Adrenal gland (tissue), 12 donors: ENCODE data around the gene TBC1D22A. TPM values are rescaled to one million over a fixed set of nuclear protein-coding genes. Genes with fewer than 3 reads are reported as not detected.

Experiments used
- DNase-seq, 7 donors: peaks; one replicate each; pipeline ENCODE4 v3.0.0-alpha.2; 2019 to 2020
- H3K27ac ChIP-seq, 5 donors: fragments of 200-600 bp; sonication (generic) in 4 of 5; 1 replicate in 3 of 5; 2 replicates in 2 of 5; pipeline versions ENCODE4 v1.5.1 to v1.8.0; 2016 to 2020; ENCODE audit warnings: mild to moderate bottlenecking in 1 of 5
- H3K27me3 ChIP-seq: fragments of 200-600 bp; 2 replicates; pipeline ENCODE4 v1.8.0; 2021
- H3K36me3 ChIP-seq, 2 donors: fragments of 200-600 bp; replicated peaks in 1 of 2; 1 replicate in 1 of 2; 2 replicates in 1 of 2; pipeline versions ENCODE4 v1.5.1 to v1.8.0; 2018 to 2022
- H3K4me1 ChIP-seq, 2 donors: fragments of 200-600 bp; replicated peaks in 1 of 2; 1 replicate in 1 of 2; 2 replicates in 1 of 2; pipeline versions ENCODE4 v1.5.1 to v1.8.0; 2018 to 2021
- H3K4me3 ChIP-seq, 4 donors: fragments of 200-600 bp; sonication (generic) in 3 of 4; one replicate each; pipeline ENCODE4 v1.5.1; 2016 to 2018
- H3K9me3 ChIP-seq, 3 donors: fragments of 200-600 bp; sonication (generic) in 1 of 3; replicated peaks in 1 of 3; 1 replicate in 2 of 3; 2 replicates in 1 of 3; pipeline versions ENCODE4 v1.5.1 to v1.8.0; 2016 to 2021
- POLR2A ChIP-seq, 2 donors: fragments of 450-650 bp; IDR thresholded peaks; one replicate each; pipeline ENCODE4 v1.6.1; 2017; ENCODE audit warnings: antibody characterized with exemption in 2 of 2, mild to moderate bottlenecking in 2 of 2, moderate library complexity in 1 of 2
- WGBS, 4 donors: extraction: QIAGEN DNeasy Blood & Tissue Kit in 2 of 4; methylation state at CpG; one replicate each; pipeline versions ENCODE4 v1.1.5 to v1.1.7; 2013 to 2017; 5-methylcytosine and 5-hydroxymethylcytosine counted together
- intact Hi-C, 2 donors: fragments of 100-400 bp; cut with DNase I; formaldehyde crosslinking; loops; one replicate each; pipeline versions ENCODE4 v1.14.1 to v1.15.0; 2022 to 2023
- polyA plus RNA-seq, 3 donors: library from polyadenylated mRNA; stranded (reverse); fragments of 200-250 nt in 2 of 3; fragments of 350-450 nt in 1 of 3; fragmentation: Illumina TruSeq in 1 of 3; extraction: RNeasy Lipid Tissue Mini Kit (QIAGEN cat#74804) in 1 of 3; gene quantifications; one replicate each; pipeline ENCODE4 v1.2.3, GENCODE V29; 2013 to 2014
- total RNA-seq, 9 donors: library from RNA; depleted of rRNA in 4 of 9; stranded (reverse); fragments of >200 nt in 4 of 9; fragments of 120-200 nt in 1 of 9; fragmentation: NEBNext Ultra II Directional in 1 of 9; extraction: Animal tissue kit (Norgen Biotek cat#: 25700) in 1 of 9; gene quantifications; one replicate each; pipeline versions ENCODE4 v1.1.0 to v1.2.4, GENCODE V29; 2013 to 2023
- TF ChIP-seq, protein P1 (sequence below), 6 experiments: fragments of 450-650 bp in 4 of 6; fragments of 200-600 bp in 2 of 6; sonication (generic) in 1 of 6; IDR thresholded peaks; 1 replicate in 5 of 6; 2 replicates in 1 of 6; pipeline versions ENCODE4 v1.5.1 to v1.8.0; 2016 to 2021; ENCODE audit warnings: antibody characterized with exemption in 6 of 6, mild to moderate bottlenecking in 2 of 6, moderate library complexity in 1 of 6
- donor health status: healthy with polysubstance abuse.
- donor health status: Bipolar disorder and iron deficiency.
- donor health status: DM: yes; HTN: yes; CAD: no.
- donor health status: DM: no; HTN: no; CAD: no.
- donor health status: DM: no; HTN: no; CAD: no.
- donor health status: DM: yes; HTN: yes; CAD: no.

Gene TBC1D22A
- total and polyA plus RNA-seq, 12 donors = 11.5 to 44.2 (median 28.1) TPM

GRCh38 chr22:47127441-47127871 lies 365.0 kb downstream of the TBC1D22A start:
- intact Hi-C loops = no loop called here
- no peak for DNase-seq
- H3K4me3 ChIP-seq = no peak overlapping the region
- no peak for TF ChIP-seq POLR2A (IDR thresholded peaks at IDR 0.05)
- TF ChIP-seq, protein P1, sequence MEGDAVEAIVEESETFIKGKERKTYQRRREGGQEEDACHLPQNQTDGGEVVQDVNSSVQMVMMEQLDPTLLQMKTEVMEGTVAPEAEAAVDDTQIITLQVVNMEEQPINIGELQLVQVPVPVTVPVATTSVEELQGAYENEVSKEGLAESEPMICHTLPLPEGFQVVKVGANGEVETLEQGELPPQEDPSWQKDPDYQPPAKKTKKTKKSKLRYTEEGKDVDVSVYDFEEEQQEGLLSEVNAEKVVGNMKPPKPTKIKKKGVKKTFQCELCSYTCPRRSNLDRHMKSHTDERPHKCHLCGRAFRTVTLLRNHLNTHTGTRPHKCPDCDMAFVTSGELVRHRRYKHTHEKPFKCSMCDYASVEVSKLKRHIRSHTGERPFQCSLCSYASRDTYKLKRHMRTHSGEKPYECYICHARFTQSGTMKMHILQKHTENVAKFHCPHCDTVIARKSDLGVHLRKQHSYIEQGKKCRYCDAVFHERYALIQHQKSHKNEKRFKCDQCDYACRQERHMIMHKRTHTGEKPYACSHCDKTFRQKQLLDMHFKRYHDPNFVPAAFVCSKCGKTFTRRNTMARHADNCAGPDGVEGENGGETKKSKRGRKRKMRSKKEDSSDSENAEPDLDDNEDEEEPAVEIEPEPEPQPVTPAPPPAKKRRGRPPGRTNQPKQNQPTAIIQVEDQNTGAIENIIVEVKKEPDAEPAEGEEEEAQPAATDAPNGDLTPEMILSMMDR (IDR thresholded peaks at IDR 0.05) = no peak
- H3K9me3 ChIP-seq = no peaks in the 10 kb centered on the region
- no peaks in the 10 kb centered on the region for H3K27me3 ChIP-seq
- WGBS, 4 donors = 95 to 99% (median 97%) methylated on average over 11 to 15 of the region's 15 CpGs
- H3K36me3 ChIP-seq = no peaks in the 10 kb centered on the region
- H3K27ac ChIP-seq = no peak overlapping the region
- H3K4me1 ChIP-seq = no peaks in the 10 kb centered on the region

DNA sequence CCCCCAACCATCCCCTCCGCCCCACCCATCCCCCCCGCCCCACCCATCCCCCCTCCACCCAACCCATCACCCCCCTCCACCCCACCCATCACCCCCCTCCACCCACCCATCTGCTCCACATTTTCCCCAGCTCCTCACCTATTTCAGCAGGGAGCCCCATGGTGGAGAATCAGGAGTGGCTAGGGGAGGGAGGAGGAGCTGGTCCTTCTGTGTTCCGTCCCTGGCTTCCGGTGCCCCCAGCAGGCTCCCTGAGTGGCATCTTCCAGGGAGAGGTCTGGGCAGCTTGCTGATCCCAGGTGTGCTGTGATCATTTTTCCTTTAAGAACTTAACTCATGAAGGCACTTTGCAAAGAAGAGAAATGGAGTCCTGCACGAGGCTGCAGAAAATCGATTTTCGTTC lies 365.8 kb downstream of the TBC1D22A start:
- intact Hi-C loops = no loop called here
- no peak for DNase-seq
- TF ChIP-seq, protein P1 (IDR thresholded peaks at IDR 0.05) = no peak
- TF ChIP-seq POLR2A (IDR thresholded peaks at IDR 0.05) = no peak
- no peak overlapping the region for H3K4me3 ChIP-seq
- H3K27ac ChIP-seq = no peak overlapping the region
- H3K9me3 ChIP-seq = no peaks in the 10 kb centered on the region
- 74 to 90% (median 82%) methylated on average over 5 of the region's 7 CpGs for WGBS, 4 donors
- H3K27me3 ChIP-seq = no peaks in the 10 kb centered on the region
- no peaks in the 10 kb centered on the region for H3K36me3 ChIP-seq
- no peaks in the 10 kb centered on the region for H3K4me1 ChIP-seq

- no peak overlapping the region for H3K27ac ChIP-seq
- no peaks in the 10 kb centered on the region for H3K27me3 ChIP-seq
- TF ChIP-seq, protein P1 (IDR thresholded peaks at IDR 0.05) = no peak
- TF ChIP-seq POLR2A (IDR thresholded peaks at IDR 0.05) = no peak
- 95 to 98% (median 97%) methylated on average over 13 to 21 of the region's 21 CpGs for WGBS, 4 donors
- H3K36me3 ChIP-seq = no peaks in the 10 kb centered on the region
- no peaks in the 10 kb centered on the region for H3K4me1 ChIP-seq
- intact Hi-C loops = no loop called here
- H3K9me3 ChIP-seq = no peaks in the 10 kb centered on the region
- DNase-seq = no peak
- H3K4me3 ChIP-seq = no peak overlapping the region
Observed at GRCh38 chr22:47128622-47129215, 366.3 kb downstream of the TBC1D22A start.

GRCh38 chr22:47129902-47130635 lies 367.6 kb downstream of the TBC1D22A start:
- Histone ChIP-seq H3K27me3 (no peaks in the 10 kb centered on the region), H3K4me3 (no peak overlapping the region), H3K36me3 (no peaks in the 10 kb centered on the region), H3K9me3 (no peaks in the 10 kb centered on the region), H3K4me1 (no peaks in the 10 kb centered on the region), H3K27ac (no peak overlapping the region)
- intact Hi-C loops = no loop called here
- WGBS, 4 donors = 79 to 86% (median 84%) methylated on average over 19 to 21 of the region's 21 CpGs
- DNase-seq = peak in 2 of 7 donors; percentile 24 to 35
- no peak for TF ChIP-seq POLR2A (IDR thresholded peaks at IDR 0.05)
- TF ChIP-seq, protein P1 (IDR thresholded peaks at IDR 0.05) = no peak
